Parathyroid adenoma (tissue), 2 donors: ENCODE measurements around the gene CTU1.

Experiments
- H2AFZ ChIP-seq: fragments of 300-600 bp; sonication (generic); one replicate; pipeline ENCODE4 v1.7.0; 2017; ENCODE audit warnings: antibody characterized with exemption, mild to moderate bottlenecking
- H3K27ac ChIP-seq: fragments of 300-600 bp; sonication (generic); one replicate; pipeline ENCODE4 v1.7.0; 2017
- H3K27me3 ChIP-seq: fragments of 300-600 bp; sonication (generic); one replicate; pipeline ENCODE4 v1.7.0; 2017; ENCODE audit warnings: low read length; ENCODE audit not compliant: control insufficient read depth, insufficient read depth
- H3K36me3 ChIP-seq: fragments of 300-600 bp; sonication (generic); one replicate; pipeline ENCODE4 v1.7.0; 2017; ENCODE audit warnings: low read length; ENCODE audit not compliant: control insufficient read depth, insufficient read depth
- H3K4me1 ChIP-seq: fragments of 300-600 bp; sonication (generic); one replicate; pipeline ENCODE4 v1.7.0; 2017; ENCODE audit warnings: control low read depth
- H3K4me2 ChIP-seq: fragments of 300-600 bp; sonication (generic); one replicate; pipeline ENCODE4 v1.7.0; 2017; ENCODE audit warnings: low read length
- H3K4me3 ChIP-seq: fragments of 300-600 bp; sonication (generic); one replicate; pipeline ENCODE4 v1.7.0; 2017; ENCODE audit warnings: low read depth, low read length
- H3K79me2 ChIP-seq: fragments of 300-600 bp; sonication (generic); one replicate; pipeline ENCODE4 v1.7.0; 2017; ENCODE audit warnings: control low read depth
- H3K9ac ChIP-seq: fragments of 300-600 bp; sonication (generic); one replicate; pipeline ENCODE4 v1.7.0; 2017; ENCODE audit warnings: mild to moderate bottlenecking
- H3K9me3 ChIP-seq: fragments of 300-600 bp; sonication (generic); one replicate; pipeline ENCODE4 v1.7.0; 2017; ENCODE audit warnings: low read length; ENCODE audit not compliant: control insufficient read depth
- CTCF ChIP-seq: fragments of 300-600 bp; sonication (generic); IDR thresholded peaks from one replicate; pipeline ENCODE4 v1.7.0; 2017; ENCODE audit warnings: antibody characterized with exemption, mild to moderate bottlenecking
- donor health status: primary hyperparathyroidism.

Gene CTU1

GRCh38 chr19:51131780-51132680, 23.8 kb upstream of the CTU1 start:
- Histone ChIP-seq H3K79me2 (no peaks in the 10 kb centered on the region), H3K9ac (no peak overlapping the region), H3K9me3 (no peaks in the 10 kb centered on the region), H3K36me3 (no peaks in the 10 kb centered on the region), H3K4me1 (peaks cover 53% of the 10 kb centered on the region), H3K27ac (peak overlapping the region; percentile 85), H2AFZ (peak overlapping the region; percentile 77), H3K4me3 (peak overlapping the region; percentile 31), H3K4me2 (peak overlapping the region; percentile 62), H3K27me3 (no peaks in the 10 kb centered on the region)
- TF ChIP-seq CTCF, result peak; percentile 48

- peaks cover 62% of the 10 kb centered on the region for H3K4me1 ChIP-seq
- H3K9ac ChIP-seq, result no peak overlapping the region
- peak overlapping the region; percentile 94 for H3K27ac ChIP-seq
These were observed 21.5 kb upstream of the CTU1 start for GRCh38 chr19:51129716-51130115.

GRCh38 chr19:51128227-51128626, 20.0 kb upstream of the CTU1 start:
- Histone ChIP-seq H3K27ac (peak overlapping the region; percentile 94), H3K9me3 (no peaks in the 10 kb centered on the region), H3K4me1 (peaks cover 70% of the 10 kb centered on the region), H3K27me3 (no peaks in the 10 kb centered on the region), H3K4me2 (no peak overlapping the region), H2AFZ (peak overlapping the region; percentile 77), H3K9ac (no peak overlapping the region), H3K79me2 (peaks cover 11% of the 10 kb centered on the region), H3K36me3 (no peaks in the 10 kb centered on the region), H3K4me3 (no peak overlapping the region)
- no peak for TF ChIP-seq CTCF

More at GRCh38 chr19:51129716-51130115, 21.5 kb upstream of the CTU1 start:
- Histone ChIP-seq H3K27me3 (no peaks in the 10 kb centered on the region), H3K4me2 (no peak overlapping the region), H2AFZ (no peak overlapping the region), H3K4me3 (no peak overlapping the region), H3K9me3 (no peaks in the 10 kb centered on the region), H3K36me3 (no peaks in the 10 kb centered on the region), H3K79me2 (peaks cover 11% of the 10 kb centered on the region)
- TF ChIP-seq CTCF, result no peak

- Histone ChIP-seq H3K27ac (peak overlapping the region; percentile 94), H3K4me1 (peaks cover 70% of the 10 kb centered on the region), H3K36me3 (no peaks in the 10 kb centered on the region), H3K4me2 (no peak overlapping the region), H3K79me2 (peaks cover 11% of the 10 kb centered on the region), H3K9ac (no peak overlapping the region), H3K27me3 (no peaks in the 10 kb centered on the region), H2AFZ (no peak overlapping the region), H3K9me3 (no peaks in the 10 kb centered on the region), H3K4me3 (no peak overlapping the region)
- TF ChIP-seq CTCF, result no peak
These were observed 19.5 kb upstream of the CTU1 start for GRCh38 chr19:51127755-51128154.
